Ectodermal cell (in vitro differentiated cells): ENCODE results near the gene KCNIP4.

Experiments
- H3K27ac ChIP-seq: 2 replicates; pipeline ENCODE4 v1.7.0; 2013; ENCODE audit warnings: mild to moderate bottlenecking, low read depth, low read length; ENCODE audit not compliant: insufficient read depth, poor library complexity, severe bottlenecking
- H3K27me3 ChIP-seq: 2 replicates; pipeline ENCODE4 v1.7.0; 2013; ENCODE audit warnings: mild to moderate bottlenecking, low read length; ENCODE audit not compliant: insufficient read depth, control insufficient read depth, poor library complexity, severe bottlenecking
- H3K36me3 ChIP-seq: one replicate; pipeline ENCODE4 v1.7.0; 2013; ENCODE audit warnings: low read length; ENCODE audit not compliant: control insufficient read depth, insufficient read depth
- H3K4me1 ChIP-seq: one replicate; pipeline ENCODE4 v1.7.0; 2013; ENCODE audit warnings: low read length; ENCODE audit not compliant: control insufficient read depth, insufficient read depth
- H3K4me3 ChIP-seq: 2 replicates; pipeline ENCODE4 v1.7.0; 2013; ENCODE audit warnings: low read depth, low read length, control low read depth; ENCODE audit not compliant: insufficient read depth
- H3K9me3 ChIP-seq: 2 replicates; pipeline ENCODE4 v1.7.0; 2013; ENCODE audit warnings: mild to moderate bottlenecking, low read length, moderate library complexity; ENCODE audit not compliant: control insufficient read depth
- WGBS, 2 experiments: methylation state at CpG; one replicate each; pipeline ENCODE4 v1.1.7; 2013; ENCODE audit warnings: missing lambda C conversion rate in 2 of 2; 5-methylcytosine and 5-hydroxymethylcytosine counted together

The KCNIP4 gene

DNA sequence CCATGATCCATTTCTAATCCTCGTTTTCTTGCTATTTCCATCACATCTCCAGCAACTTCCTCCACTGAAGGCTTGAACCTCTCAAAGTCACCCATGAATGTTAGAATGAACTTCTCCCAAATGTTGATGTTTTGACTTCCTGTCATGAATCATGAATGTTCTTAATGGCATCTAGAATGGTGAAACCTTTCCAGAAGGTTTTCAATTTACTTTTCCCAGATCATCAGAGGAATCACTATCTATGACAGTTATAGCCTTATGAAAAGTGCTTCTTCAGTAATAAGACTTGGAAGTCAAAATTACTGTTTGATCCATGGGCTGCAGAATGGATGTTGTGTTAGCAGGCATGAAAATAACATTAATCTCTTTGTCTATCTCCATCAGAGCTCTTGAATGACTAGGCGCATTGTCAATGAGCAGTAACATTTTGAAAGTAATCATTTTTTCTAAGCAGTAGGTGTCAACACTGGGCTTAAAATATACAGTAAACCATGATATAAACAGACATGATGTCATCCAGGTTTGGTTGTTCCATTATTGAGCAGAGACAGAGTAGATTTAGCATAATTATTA lies 268.2 kb downstream of the KCNIP4 start:
- Histone ChIP-seq H3K27ac (no peak overlapping the region), H3K36me3 (no peaks in the 10 kb centered on the region), H3K4me1 (no peaks in the 10 kb centered on the region), H3K9me3 (no peaks in the 10 kb centered on the region), H3K4me3 (no peak overlapping the region), H3K27me3 (no peaks in the 10 kb centered on the region)
- WGBS, 2 experiments = 87 to 89% methylated on average over 1 to 2 of the region's 2 CpGs

DNA sequence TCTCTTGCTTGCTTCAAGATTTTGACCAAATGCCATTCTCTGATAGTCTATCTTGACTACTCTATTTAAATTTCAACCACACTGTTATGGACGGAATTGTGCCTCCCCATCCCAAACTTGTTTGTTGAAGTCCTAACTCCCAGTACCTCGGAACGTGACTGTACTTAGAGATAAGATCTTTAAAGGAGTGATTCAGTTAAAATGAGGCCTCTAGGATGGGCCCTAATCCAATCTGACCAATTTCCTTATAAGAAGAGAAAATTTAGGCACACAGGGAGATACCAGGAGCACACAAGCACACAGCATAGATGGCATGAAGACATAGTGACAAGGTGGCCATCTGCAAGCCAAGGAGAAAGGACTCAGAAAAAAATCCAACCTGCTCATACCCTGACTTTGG lies 269.9 kb downstream of the KCNIP4 start:
- no peaks in the 10 kb centered on the region for H3K4me1 ChIP-seq
- 88 to 93% methylated on average over 2 to 3 of the region's 3 CpGs for WGBS, 2 experiments
- no peaks in the 10 kb centered on the region for H3K36me3 ChIP-seq
- H3K27ac ChIP-seq = no peak overlapping the region
- no peaks in the 10 kb centered on the region for H3K27me3 ChIP-seq
- H3K9me3 ChIP-seq = no peaks in the 10 kb centered on the region
- H3K4me3 ChIP-seq = no peak overlapping the region

DNA sequence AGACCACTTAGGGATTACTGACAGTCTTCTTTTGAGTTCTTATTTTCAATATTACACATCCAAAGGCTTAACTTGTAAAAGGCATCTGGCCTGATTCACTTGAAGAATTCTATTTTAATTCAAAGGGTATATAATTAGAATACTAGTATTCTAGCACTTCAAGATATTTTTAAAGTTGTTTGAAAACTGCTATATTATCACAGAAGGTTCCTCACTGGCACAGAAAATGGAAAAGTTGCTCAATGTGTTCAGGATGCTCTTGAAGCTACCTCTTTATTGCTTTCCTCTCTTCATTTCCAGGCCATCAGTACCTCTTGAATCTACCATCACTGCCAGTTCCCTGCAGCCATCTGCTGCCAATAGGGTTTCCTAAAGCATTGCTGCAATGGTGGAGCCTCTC lies 271.4 kb downstream of the KCNIP4 start:
- Histone ChIP-seq H3K4me1 (no peaks in the 10 kb centered on the region), H3K36me3 (no peaks in the 10 kb centered on the region), H3K9me3 (no peaks in the 10 kb centered on the region), H3K27ac (no peak overlapping the region), H3K27me3 (no peaks in the 10 kb centered on the region), H3K4me3 (no peak overlapping the region)

DNA sequence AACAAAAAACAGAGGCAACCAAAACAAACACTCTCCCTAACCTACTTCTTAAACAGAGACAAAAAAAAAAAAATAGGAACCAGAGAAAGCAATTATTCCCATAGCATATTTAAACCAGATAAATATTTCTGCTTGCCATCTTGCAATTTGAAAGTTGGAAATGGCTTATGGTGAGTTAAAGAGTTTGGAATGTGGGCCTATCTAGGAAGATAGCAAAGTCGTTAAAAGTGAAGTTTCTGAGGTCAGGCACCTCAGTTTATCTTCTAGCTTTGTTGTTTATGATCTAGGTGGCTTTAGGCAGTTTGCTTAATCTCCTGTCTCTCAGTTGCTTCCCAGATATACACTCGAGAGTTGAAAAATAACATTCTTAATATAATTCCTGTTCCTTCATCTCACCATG lies 284.2 kb downstream of the KCNIP4 start:
- Histone ChIP-seq H3K27ac (no peak overlapping the region), H3K36me3 (no peaks in the 10 kb centered on the region), H3K27me3 (no peaks in the 10 kb centered on the region), H3K4me1 (no peaks in the 10 kb centered on the region), H3K9me3 (no peaks in the 10 kb centered on the region), H3K4me3 (no peak overlapping the region)
- 75 to 91% methylated on average over 2 of the region's 2 CpGs for WGBS, 2 experiments

DNA sequence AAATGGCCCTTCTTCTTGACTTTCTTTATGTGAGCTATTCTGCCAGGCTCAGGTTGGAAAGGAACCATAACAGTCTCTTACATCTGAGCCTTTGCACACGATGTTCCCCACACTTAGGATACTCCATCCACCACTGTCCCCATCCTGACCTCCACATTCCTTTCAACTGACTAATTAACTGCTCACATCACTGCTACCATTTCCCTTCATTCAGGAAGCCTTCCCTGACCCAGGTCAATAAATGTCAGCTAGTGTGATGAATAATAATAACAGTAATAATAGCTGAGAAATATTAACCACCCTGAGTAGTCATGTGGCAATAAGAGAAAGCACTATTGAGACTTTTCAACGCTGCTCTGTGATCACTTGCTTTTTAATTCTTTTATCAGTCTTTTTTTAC lies 291.7 kb downstream of the KCNIP4 start:
- Histone ChIP-seq H3K27ac (no peak overlapping the region), H3K9me3 (no peaks in the 10 kb centered on the region), H3K4me3 (no peak overlapping the region), H3K4me1 (no peaks in the 10 kb centered on the region), H3K36me3 (no peaks in the 10 kb centered on the region), H3K27me3 (no peaks in the 10 kb centered on the region)
- 64 to 81% methylated on average over 2 of the region's 2 CpGs for WGBS, 2 experiments

DNA sequence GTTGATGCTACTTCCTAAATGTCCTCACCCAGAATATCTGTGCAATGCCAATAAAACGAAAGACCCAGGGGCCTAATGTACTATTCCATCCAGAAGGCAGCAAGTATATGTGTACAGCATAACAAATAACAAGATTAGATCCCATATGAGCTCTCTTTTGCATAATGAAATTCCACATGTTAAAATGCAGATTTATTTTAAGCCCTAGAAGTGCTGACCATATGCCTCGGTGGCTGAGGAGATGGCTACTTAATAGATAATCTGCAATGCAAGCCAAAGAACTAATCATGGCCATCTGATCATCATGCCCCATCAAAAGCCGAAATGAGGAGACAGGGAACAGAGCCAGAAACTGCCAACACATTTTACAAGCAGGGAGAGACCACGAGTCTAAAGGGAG lies 293.5 kb downstream of the KCNIP4 start:
- no peaks in the 10 kb centered on the region for H3K4me1 ChIP-seq
- no peak overlapping the region for H3K4me3 ChIP-seq
- no peaks in the 10 kb centered on the region for H3K27me3 ChIP-seq
- WGBS, 2 experiments = 89 to 90% methylated on average over 3 to 4 of the region's 4 CpGs
- no peak overlapping the region for H3K27ac ChIP-seq
- no peaks in the 10 kb centered on the region for H3K9me3 ChIP-seq
- H3K36me3 ChIP-seq = no peaks in the 10 kb centered on the region

DNA sequence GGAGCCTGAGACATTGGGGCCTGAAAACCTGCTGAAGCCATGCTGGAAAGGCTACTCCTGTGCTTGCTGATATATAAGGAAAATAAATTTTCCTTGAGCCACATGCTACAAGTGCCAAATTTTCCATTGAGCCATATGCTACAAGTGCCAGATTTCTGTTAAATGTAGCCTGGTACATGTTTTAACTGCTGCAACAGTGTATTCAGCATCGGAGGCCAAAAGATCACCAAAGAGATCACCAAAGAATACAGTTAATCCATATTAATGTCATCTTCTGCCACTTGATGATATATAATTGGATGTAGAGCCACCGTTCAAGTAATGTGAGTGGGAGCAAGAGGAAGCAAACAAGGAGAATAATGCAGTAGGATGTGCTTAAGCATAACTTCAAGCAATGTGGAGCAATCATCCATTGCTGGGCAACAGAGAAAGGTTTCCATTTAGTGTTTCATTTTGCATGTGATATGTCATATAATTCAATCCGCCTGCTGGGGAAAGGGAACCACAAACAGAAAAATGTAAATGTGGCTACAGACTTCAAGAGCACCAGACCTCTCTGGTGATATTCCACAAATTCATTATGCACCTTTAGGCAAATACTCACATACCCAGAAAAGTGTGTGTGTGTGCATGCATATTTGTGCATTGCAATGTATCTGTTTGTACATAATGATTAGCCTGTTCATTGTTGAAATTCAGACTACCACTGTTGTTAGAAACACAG lies 295.9 kb downstream of the KCNIP4 start:
- Histone ChIP-seq H3K27ac (no peak overlapping the region), H3K36me3 (no peaks in the 10 kb centered on the region), H3K4me3 (no peak overlapping the region), H3K4me1 (no peaks in the 10 kb centered on the region), H3K9me3 (no peaks in the 10 kb centered on the region), H3K27me3 (no peaks in the 10 kb centered on the region)
- WGBS, 2 experiments = 89 to 95% methylated on average over 2 to 3 of the region's 3 CpGs

DNA sequence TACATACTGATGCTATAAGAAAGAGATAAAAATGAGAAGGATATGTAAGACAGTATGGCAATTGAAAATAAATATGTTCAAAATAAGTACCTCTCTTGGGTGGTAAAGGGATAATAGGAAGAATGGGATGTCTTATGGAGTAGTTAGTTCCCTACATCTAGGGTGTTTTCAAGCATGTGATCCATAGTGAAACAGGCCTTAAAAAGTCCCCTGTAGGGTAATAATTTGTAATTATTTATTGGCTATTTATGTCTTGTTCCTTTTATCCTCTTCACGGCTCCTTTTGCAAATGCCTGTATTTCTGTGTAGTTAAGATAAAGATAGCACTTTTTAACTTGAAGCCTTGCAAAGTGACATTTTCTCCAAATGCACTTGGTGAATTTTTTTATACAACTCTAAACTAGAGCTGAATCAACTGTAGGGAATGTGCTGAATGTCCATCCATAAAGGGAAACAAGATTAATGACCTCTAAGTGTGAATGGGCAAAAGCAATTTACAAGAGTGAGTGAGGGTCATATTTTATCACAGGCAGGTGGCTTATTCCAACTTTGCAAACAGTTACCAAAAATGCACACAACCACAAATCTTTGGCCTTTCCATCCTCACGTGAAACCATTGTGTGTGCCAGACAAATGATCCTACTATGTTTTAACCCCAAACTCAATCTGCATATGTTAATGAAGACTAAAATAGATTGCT lies 299.0 kb downstream of the KCNIP4 start:
- Histone ChIP-seq H3K4me3 (no peak overlapping the region), H3K27me3 (no peaks in the 10 kb centered on the region), H3K9me3 (no peaks in the 10 kb centered on the region), H3K4me1 (no peaks in the 10 kb centered on the region), H3K36me3 (no peaks in the 10 kb centered on the region), H3K27ac (no peak overlapping the region)
- 50 to 82% methylated on average over 2 of the region's 2 CpGs for WGBS, 2 experiments

DNA sequence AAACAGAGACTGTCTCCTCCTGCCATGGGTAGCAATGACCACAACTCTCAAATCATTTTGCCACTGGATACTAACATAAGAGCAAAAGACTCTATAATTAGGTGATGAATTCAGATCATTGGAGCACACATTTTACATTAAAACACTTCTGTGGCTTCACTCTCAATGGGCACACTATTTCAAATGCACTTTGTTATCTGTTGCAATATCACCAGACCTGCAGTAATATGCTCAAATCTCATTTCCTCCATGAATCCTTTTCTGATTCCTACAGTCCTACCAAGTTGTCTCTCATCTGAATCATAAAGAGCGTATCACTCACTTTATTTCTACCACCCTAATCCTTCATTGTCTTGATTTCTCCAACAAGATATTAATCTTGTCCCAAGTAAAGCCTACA lies 302.8 kb downstream of the KCNIP4 start:
- Histone ChIP-seq H3K27me3 (no peaks in the 10 kb centered on the region), H3K4me3 (no peak overlapping the region), H3K9me3 (no peaks in the 10 kb centered on the region), H3K36me3 (no peaks in the 10 kb centered on the region), H3K4me1 (no peaks in the 10 kb centered on the region), H3K27ac (no peak overlapping the region)
- 92 to 100% methylated on average over 1 of the region's 1 CpG for WGBS, 2 experiments

DNA sequence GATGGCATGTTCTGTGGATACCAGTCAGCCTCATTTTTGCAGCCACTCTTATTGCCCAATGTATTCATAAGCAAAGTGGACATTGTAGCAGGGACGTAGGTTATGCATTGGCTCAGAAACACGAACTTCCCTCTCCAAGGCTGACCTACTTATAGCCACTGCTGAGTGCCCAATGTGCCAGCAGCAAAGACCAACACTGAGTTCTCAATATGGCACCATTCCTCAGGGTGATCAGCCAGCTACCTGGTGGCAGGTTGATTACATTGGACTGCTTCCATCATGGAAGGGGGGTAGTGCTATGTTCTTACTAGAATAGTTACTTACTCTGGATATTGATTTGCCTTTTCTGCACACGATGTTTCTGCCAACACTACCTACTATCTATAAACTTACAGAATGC lies 306.9 kb downstream of the KCNIP4 start:
- no peak overlapping the region for H3K4me3 ChIP-seq
- H3K9me3 ChIP-seq = no peaks in the 10 kb centered on the region
- H3K4me1 ChIP-seq = no peaks in the 10 kb centered on the region
- no peak overlapping the region for H3K27ac ChIP-seq
- WGBS, 2 experiments = 84 to 97% methylated on average over 3 of the region's 3 CpGs
- no peaks in the 10 kb centered on the region for H3K27me3 ChIP-seq
- no peaks in the 10 kb centered on the region for H3K36me3 ChIP-seq
